Superior temporal gyrus (tissue), 1 donor: ENCODE measurements around the gene CCDC102A.

ENCODE experiments used
- DNase-seq: peaks from one replicate; pipeline ENCODE4 v3.0.0-alpha.2; 2016; ENCODE audit errors: extremely low spot score

CCDC102A gene

DNA sequence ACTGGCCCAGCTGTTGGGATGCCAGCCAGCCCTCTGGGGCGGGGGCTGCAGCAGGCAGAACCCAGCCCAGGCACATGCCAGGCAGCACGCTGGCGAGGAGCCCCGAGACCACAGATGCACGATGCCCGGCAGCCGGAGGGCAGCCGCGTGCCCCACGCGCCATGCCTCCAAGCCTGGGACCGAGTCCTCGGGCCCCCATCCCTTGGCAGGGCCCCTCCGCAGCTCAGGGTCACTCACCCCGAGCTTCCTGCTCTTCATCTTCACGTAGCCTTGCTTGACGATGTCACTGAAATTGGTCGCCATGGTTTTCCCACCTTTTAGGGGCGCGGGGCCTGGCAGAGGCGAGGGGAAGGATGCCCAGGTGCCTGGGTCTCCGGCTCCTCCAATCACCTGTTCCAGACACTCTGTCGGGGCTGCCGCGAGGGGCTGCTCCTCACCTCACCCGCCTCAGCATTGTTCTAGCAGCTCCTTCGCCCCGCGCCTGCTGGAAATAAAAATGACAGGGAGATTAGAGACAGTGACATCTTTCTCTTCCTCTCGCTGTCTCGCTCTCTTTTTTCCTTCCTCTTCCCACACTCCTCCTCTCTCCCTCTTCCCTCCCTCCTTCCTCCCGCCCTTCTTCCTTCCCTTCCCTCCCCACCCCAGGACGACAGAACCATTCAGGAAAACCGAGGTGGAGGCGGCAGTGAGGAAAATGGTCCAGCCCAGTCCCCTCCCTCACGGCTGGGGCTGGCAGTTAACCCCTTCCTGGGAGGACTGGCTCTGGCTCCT lies 57.0 kb downstream of the CCDC102A start:
- DNase-seq = no peak

- DNase-seq = no peak
Observed at GRCh38 chr16:57478396-57479204, 57.8 kb downstream of the CCDC102A start.

DNA sequence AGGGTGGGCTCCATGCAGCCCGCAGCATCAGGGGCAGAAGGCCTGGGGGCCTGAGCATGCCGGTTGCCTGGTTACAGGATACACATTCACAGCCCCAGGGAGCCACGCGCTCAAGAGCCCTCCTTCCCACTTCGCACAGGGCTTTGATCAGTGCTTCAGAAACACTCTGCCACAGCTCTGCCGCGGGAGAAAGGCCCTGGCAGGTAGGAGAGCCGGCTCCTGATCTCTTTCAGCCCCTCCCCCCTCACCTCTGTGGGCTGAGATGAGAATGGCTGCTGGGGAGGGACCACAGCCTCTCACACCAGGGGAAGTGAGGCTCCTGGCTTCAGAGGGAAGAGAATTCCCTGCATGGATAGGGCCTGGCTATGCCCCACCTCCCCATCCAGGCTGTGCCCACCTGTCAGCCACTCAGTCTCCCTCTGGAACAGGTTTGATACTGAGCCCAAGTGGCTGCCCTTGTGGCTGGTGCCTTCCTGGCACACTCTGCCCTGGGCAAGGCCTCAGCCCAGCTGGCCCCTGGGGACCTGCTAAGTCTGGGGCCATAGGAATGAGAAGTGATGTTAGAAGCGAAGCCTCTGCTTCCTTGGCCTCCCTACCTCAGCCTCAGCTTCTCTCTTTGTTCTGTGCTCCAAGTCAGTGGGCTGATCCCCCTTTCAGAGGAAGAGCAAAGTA lies 58.7 kb downstream of the CCDC102A start:
- no peak for DNase-seq

- no peak for DNase-seq
Observed at GRCh38 chr16:57476546-57477410, 59.6 kb downstream of the CCDC102A start.

DNA sequence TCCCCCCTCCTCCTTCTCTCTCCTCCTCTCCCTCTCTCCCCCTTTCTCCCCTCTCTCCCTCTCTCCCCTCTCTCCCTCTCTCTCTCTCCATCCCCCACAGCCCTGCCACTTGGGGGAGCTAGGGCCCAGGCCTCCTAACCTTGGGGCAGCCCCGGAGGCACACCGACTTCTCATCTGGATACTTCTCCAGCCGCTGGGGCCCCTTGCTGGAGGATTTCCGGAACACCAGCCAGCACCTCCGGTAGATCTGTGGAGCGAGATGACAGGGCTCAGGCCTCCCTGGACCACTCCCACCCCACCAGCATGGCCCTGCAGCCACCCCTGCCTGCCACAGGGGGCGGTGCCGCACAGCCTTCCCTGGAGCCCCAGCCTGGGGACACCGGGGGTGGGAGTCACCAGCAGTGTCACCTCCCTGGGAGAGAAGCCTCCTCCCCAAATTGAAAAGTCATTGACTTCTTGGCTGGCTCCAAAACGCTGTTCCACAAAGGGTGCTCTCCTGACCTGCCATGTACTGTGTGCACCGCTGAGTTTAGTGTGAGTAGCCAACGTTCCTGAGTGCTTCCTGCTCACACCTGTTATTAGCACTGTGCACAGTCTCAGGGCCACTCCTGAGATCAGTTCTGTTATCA lies 60.5 kb downstream of the CCDC102A start:
- no peak for DNase-seq

DNA sequence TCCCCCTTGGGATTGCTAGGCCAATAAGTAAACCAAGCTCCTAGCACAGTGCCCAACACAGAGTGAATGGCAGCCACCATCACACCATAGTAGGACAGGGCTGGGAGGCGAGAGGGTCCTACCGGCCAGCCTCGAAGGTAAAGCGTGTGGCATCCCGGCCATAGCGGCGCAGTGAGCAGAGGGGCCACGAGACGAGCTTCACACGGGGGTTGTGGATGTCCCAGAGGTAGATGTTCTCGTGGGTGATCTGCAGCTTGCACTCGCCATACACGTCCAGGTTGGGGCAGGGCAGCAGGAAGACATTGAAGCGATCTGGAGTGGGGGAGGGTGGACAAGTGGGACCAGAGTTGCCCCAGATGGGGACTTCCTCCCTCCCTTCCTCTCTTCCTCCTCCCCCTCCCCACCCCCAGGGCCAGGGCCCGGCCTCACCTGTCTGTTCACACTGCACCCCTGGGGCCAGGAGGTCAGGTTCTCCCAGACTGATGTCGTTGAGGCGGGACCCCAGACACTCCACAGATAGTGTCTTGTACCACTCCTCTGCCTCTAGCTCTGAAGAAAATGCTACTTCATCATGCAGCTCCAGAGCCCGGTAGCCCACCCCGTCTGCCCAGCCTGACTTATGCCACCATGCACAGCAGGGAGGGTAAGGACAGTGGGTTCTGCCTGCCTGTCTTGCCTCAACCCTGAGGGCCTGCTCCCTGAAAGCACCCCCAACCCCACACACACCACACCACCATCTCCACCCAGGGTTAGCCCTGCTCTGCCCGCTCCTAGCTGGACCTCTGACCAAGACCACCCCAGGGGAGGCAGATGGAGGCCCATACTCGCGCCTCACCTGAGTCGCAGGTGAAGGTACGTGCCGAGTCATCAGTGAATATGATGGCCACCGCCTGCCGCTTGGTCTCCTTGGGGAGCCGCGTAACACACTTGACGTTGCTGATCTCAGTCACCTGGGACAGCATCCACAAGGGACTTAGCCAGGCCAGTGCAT lies 61.4 kb downstream of the CCDC102A start:
- DNase-seq = no peak

DNA sequence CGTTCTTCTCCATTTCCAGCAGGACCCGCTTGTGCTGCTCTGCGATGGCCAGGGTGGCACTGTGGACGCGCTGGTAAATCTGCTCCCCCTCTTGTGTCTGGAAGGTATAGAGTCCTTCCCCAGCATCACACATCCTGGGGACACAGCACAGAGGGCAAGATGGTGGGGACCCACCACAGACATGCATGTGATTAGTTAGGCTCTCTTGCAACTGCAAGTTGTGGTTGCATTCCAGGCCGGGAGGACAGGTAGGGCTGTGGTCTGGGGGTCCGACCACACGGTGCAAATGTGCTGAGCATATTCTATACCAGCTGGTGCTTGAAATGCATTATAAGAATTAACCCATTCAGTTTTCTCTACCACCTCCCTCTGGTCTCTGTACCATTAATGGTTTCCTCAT lies 62.5 kb downstream of the CCDC102A start:
- DNase-seq = no peak

- DNase-seq = no peak
Observed at GRCh38 chr16:57473176-57473840, 63.1 kb downstream of the CCDC102A start.

- DNase-seq = no peak
Observed at GRCh38 chr16:57472665-57473060, 63.7 kb downstream of the CCDC102A start.

DNA sequence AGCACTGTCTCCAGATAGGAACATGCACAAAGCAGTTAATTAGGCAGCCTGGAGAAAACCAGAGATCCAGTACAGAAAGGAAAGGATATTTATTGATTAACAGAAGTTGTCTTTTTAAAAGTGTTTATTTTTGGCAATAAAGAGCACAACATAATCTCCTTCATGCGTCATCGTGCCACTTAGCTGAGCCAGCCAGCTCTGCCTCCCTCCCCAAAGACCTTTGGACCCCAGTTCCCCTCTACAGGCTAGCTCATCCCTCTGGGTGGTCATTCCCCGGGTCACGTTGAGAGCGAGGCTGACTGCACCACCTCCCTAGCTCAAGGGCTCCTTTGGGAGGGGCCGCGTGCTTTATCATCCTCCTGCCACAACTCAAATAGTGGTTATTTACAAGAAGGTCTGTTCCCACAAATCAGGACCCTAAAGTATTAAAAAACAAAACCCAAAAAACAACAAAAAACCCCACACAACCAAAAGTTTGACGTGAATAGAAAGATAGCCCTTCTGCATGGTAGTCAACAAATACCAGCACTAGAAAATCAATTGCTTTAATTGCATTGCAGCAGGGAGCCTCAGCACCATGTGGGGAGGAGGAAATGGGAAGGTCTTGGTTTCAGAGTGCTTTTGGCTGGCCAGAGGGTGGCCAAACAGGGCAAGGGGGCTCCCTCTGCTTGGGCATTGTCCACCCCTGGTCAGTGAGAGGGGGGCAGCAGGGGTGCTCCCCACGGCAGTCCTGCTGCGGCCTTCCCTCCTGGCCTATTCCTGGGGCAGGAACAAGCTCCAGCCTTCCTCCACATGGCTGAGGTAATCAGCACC lies 64.3 kb downstream of the CCDC102A start:
- DNase-seq = no peak

DNA sequence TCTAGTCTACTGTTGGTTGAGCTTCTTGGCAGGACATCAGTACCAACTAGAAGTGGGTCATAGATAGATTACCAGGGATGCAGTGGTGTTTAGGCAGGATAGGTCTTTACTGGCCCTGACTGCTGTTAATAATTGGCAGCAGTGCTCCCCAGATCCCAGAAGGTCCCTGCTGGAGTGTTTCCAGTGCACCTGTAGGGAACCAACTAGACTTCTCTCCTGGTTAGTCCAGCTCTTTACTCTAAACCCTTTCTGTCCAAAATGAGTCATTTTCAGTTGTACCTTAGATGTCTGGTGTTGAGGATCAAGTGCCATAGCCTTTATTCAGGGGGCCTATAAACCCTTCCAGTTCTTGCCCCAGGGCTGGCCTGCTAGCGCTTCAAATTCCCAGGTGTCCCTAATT lies 65.2 kb downstream of the CCDC102A start:
- DNase-seq = no peak

- DNase-seq = no peak
Observed at GRCh38 chr16:57470711-57471110, 65.7 kb downstream of the CCDC102A start.

- DNase-seq = no peak
Observed at GRCh38 chr16:57469917-57470470, 66.4 kb downstream of the CCDC102A start.

GRCh38 chr16:57469046-57469445 lies 67.3 kb downstream of the CCDC102A start:
- DNase-seq = no peak

DNA sequence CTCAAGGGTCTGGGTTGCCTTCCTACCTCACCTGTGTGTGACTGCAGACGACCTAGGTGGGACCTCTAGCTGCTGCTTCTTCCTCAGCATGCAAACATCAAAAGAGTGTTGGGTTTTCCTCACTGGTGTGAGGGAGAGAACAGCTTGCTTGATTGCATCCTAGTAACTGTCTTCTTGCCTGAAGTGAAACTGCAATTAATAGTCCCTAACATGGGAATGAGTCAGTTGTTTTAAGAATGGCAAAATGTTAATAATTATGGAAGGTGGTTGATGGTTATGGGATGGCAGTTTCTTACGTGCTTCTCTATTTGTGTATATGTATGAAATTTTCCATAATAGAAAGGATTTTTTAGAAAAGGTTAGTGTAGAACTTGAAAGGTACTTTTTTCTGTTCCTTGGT lies 68.0 kb downstream of the CCDC102A start:
- no peak for DNase-seq

- no peak for DNase-seq
Observed at GRCh38 chr16:57464523-57464922, 71.8 kb downstream of the CCDC102A start.

DNA sequence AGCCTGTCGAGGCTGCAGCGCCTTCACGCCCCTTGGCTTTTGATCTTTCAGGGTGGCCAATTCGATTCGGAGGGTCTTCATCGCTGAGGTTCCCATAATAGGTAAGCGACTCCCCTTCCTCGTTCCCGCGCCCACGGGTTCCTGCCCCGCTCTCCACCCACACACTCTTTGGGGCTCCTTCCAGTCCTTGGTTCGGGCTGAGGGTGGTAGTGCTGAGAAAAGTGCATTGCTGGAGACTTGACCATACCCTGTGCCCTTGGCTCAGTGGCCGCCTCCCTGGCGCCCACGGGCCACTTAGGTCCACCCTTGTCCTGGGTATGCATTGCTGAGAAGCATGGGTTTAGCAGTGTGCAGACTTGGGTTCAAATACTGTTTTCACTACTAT lies 73.4 kb downstream of the CCDC102A start:
- DNase-seq = no peak
